Rectal smooth muscle tissue (tissue), 1 donor: ENCODE results near the gene MYO7A.

ENCODE experiments used
- H3K27ac ChIP-seq: one replicate; pipeline ENCODE4 v1.7.0; 2013; ENCODE audit warnings: low read depth, low read length, inconsistent platforms
- H3K27me3 ChIP-seq: one replicate; pipeline ENCODE4 v1.7.0; 2013; ENCODE audit warnings: low read length; ENCODE audit not compliant: control insufficient read depth, insufficient read depth
- H3K36me3 ChIP-seq: one replicate; pipeline ENCODE4 v1.7.0; 2013; ENCODE audit warnings: low read length; ENCODE audit not compliant: control insufficient read depth, insufficient read depth
- H3K4me1 ChIP-seq: one replicate; pipeline ENCODE4 v1.7.0; 2013; ENCODE audit warnings: low read length; ENCODE audit not compliant: control insufficient read depth, insufficient read depth
- H3K4me3 ChIP-seq: one replicate; pipeline ENCODE4 v1.7.0; 2013; ENCODE audit warnings: low read length
- H3K9ac ChIP-seq: one replicate; pipeline ENCODE4 v1.7.0; 2013; ENCODE audit warnings: low read length

The MYO7A gene

GRCh38 chr11:77213029-77213579 is 85.1 kb downstream of the MYO7A start:
- Histone ChIP-seq H3K36me3 (no peaks in the 10 kb centered on the region), H3K4me1 (no peaks in the 10 kb centered on the region), H3K4me3 (no peak overlapping the region), H3K27me3 (no peaks in the 10 kb centered on the region), H3K27ac (no peak overlapping the region), H3K9ac (no peak overlapping the region)

GRCh38 chr11:77213589-77214428 is 85.8 kb downstream of the MYO7A start:
- Histone ChIP-seq H3K36me3 (no peaks in the 10 kb centered on the region), H3K4me1 (no peaks in the 10 kb centered on the region), H3K4me3 (no peak overlapping the region), H3K27me3 (no peaks in the 10 kb centered on the region), H3K9ac (no peak overlapping the region), H3K27ac (no peak overlapping the region)

GRCh38 chr11:77214557-77214956 is 86.5 kb downstream of the MYO7A start:
- no peaks in the 10 kb centered on the region for H3K4me1 ChIP-seq
- H3K27ac ChIP-seq: no peak overlapping the region
- H3K36me3 ChIP-seq: no peaks in the 10 kb centered on the region
- H3K4me3 ChIP-seq: no peak overlapping the region
- no peaks in the 10 kb centered on the region for H3K27me3 ChIP-seq
- no peak overlapping the region for H3K9ac ChIP-seq

- no peaks in the 10 kb centered on the region for H3K27me3 ChIP-seq
- H3K4me1 ChIP-seq: no peaks in the 10 kb centered on the region
- H3K36me3 ChIP-seq: no peaks in the 10 kb centered on the region
- H3K9ac ChIP-seq: no peak overlapping the region
- H3K27ac ChIP-seq: no peak overlapping the region
- no peak overlapping the region for H3K4me3 ChIP-seq
Measured at GRCh38 chr11:77215106-77215505, 87.1 kb downstream of the MYO7A start.

GRCh38 chr11:77217156-77217555 is 89.1 kb downstream of the MYO7A start:
- no peaks in the 10 kb centered on the region for H3K36me3 ChIP-seq

GRCh38 chr11:77223797-77224196 is 95.8 kb downstream of the MYO7A start:
- no peak overlapping the region for H3K27ac ChIP-seq
- H3K4me1 ChIP-seq: no peaks in the 10 kb centered on the region
- H3K9ac ChIP-seq: no peak overlapping the region
- H3K27me3 ChIP-seq: no peaks in the 10 kb centered on the region
- H3K36me3 ChIP-seq: no peaks in the 10 kb centered on the region
- H3K4me3 ChIP-seq: no peak overlapping the region

More at GRCh38 chr11:77217156-77217555, 89.1 kb downstream of the MYO7A start:
- Histone ChIP-seq H3K27me3 (no peaks in the 10 kb centered on the region), H3K4me3 (no peak overlapping the region), H3K9ac (no peak overlapping the region), H3K27ac (no peak overlapping the region), H3K4me1 (no peaks in the 10 kb centered on the region)

GRCh38 chr11:77230878-77231605 is 103.0 kb downstream of the MYO7A start:
- Histone ChIP-seq H3K4me1 (no peaks in the 10 kb centered on the region), H3K36me3 (no peaks in the 10 kb centered on the region), H3K27me3 (no peaks in the 10 kb centered on the region), H3K27ac (no peak overlapping the region), H3K4me3 (no peak overlapping the region), H3K9ac (no peak overlapping the region)

- H3K9ac ChIP-seq: no peak overlapping the region
- H3K36me3 ChIP-seq: no peaks in the 10 kb centered on the region
- H3K27ac ChIP-seq: no peak overlapping the region
- no peaks in the 10 kb centered on the region for H3K4me1 ChIP-seq
- no peak overlapping the region for H3K4me3 ChIP-seq
- H3K27me3 ChIP-seq: no peaks in the 10 kb centered on the region
Measured at GRCh38 chr11:77231800-77232199, 103.8 kb downstream of the MYO7A start.

- Histone ChIP-seq H3K9ac (no peak overlapping the region), H3K27ac (no peak overlapping the region), H3K4me3 (no peak overlapping the region), H3K36me3 (no peaks in the 10 kb centered on the region), H3K4me1 (no peaks in the 10 kb centered on the region), H3K27me3 (no peaks in the 10 kb centered on the region)
Measured at GRCh38 chr11:77232242-77232641, 104.2 kb downstream of the MYO7A start.

GRCh38 chr11:77233011-77233410 is 105.0 kb downstream of the MYO7A start:
- H3K4me3 ChIP-seq: no peak overlapping the region
- no peaks in the 10 kb centered on the region for H3K4me1 ChIP-seq

GRCh38 chr11:77236901-77237300 is 108.9 kb downstream of the MYO7A start:
- no peak overlapping the region for H3K27ac ChIP-seq
- no peaks in the 10 kb centered on the region for H3K27me3 ChIP-seq
- H3K36me3 ChIP-seq: no peaks in the 10 kb centered on the region
- no peaks in the 10 kb centered on the region for H3K4me1 ChIP-seq
- no peak overlapping the region for H3K4me3 ChIP-seq
- H3K9ac ChIP-seq: no peak overlapping the region

More at GRCh38 chr11:77233011-77233410, 105.0 kb downstream of the MYO7A start:
- H3K27ac ChIP-seq: no peak overlapping the region
- H3K36me3 ChIP-seq: no peaks in the 10 kb centered on the region
- no peak overlapping the region for H3K9ac ChIP-seq
- H3K27me3 ChIP-seq: no peaks in the 10 kb centered on the region

- Histone ChIP-seq H3K4me3 (no peak overlapping the region), H3K4me1 (no peaks in the 10 kb centered on the region), H3K9ac (no peak overlapping the region), H3K27ac (no peak overlapping the region), H3K36me3 (no peaks in the 10 kb centered on the region), H3K27me3 (no peaks in the 10 kb centered on the region)
Measured at GRCh38 chr11:77244277-77245027, 116.4 kb downstream of the MYO7A start.
